A673 (cell line): Measurements from ENCODE around the gene DLG2.

Experiments used
- CTCF ChIP-seq: fragments of 300-800, 200-600 bp; sonication (generic); conservative IDR thresholded peaks from 2 replicates; pipeline ENCODE4 v1.5.1; 2017; ENCODE audit warnings: low read depth, mild to moderate bottlenecking, antibody characterized with exemption, low read length, moderate library complexity, mixed read lengths
- EZH2 ChIP-seq: fragments of 200-600 bp; sonication (generic); IDR thresholded peaks from 2 replicates; pipeline ENCODE4 v1.6.1; 2017; ENCODE audit warnings: borderline replicate concordance, low read depth, mild to moderate bottlenecking, mixed read lengths, antibody characterized with exemption, low read length; ENCODE audit not compliant: poor library complexity, severe bottlenecking

GRCh38 chr11:84588131-84588829, 1038.9 kb downstream of the DLG2 start:
- TF ChIP-seq CTCF: no peak
- TF ChIP-seq EZH2: no peak
